HK-2 (cell line): ENCODE measurements around the gene ADCK1.
"Not testable (repeated sequence)": the region's sequence is repeated elsewhere in the genome, so short reads cannot be mapped to it uniquely, and the experiment has no call there.

ENCODE experiments used
- DNase-seq: peaks from one replicate; pipeline ENCODE4 v3.0.0-alpha.2; 2018; ENCODE audit not compliant: unreplicated experiment

ADCK1 gene

DNA sequence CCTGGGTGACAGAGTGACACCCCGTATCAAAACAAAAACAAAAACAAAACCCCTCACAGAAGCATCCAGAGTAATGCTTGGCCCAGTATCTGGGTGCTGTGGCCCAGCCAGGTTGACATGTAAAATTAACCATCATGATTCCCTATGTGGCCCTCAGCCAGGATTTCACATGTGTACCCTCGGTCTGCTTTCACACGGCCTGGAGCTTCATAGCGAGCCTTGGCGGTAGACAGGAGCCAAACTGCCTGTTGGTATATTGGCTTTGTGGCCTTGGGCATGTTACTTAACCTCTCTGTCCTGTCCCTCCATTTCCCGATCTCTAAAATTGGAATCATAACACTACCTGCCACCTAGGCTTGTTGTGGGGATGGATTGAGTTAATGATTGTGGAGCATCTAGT lies 65.5 kb downstream of the ADCK1 start:
- no peak for DNase-seq

GRCh38 chr14:77866932-77867331 lies 67.0 kb downstream of the ADCK1 start:
- DNase-seq = no peak

GRCh38 chr14:77867476-77867875 lies 67.6 kb downstream of the ADCK1 start:
- DNase-seq = no peak

DNA sequence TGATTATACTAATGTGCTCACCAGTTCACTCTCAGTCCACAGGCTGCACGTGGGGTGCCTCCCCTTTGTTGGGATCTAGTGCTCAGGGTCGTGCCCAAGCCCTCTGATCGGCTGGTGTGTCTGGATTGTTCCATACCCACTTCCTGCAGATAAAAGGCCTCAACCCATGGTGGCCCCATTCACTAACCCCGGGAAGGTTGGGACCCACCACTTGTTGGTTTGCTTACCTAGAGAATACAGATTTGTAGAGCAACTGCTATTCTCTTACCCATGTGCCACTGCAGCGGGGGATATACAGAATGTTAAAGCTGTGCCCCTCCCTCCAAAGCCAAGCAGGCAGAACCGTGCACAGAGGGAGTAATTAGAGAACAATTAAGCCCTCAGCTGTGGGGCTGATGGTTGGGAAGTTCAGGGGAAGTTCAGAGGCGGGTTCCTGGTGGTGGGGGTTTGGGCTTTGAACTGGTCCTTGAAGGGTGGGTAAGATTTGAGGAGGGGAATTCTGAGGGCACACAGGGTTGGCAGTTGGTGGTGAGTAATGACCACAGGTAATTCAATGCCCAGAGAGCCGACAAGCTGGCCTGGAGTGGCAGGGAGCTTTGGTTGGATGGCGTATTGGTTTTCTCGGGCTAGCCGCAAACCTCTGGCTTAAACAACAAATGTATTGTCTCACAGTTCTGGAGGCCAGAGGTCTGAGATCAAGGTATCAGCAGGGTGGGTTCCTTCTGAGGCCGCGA lies 68.8 kb downstream of the ADCK1 start:
- DNase-seq = peak; percentile 66

GRCh38 chr14:77869340-77869739 lies 69.4 kb downstream of the ADCK1 start:
- DNase-seq = no peak

GRCh38 chr14:77870646-77871045 lies 70.7 kb downstream of the ADCK1 start:
- no peak for DNase-seq

DNA sequence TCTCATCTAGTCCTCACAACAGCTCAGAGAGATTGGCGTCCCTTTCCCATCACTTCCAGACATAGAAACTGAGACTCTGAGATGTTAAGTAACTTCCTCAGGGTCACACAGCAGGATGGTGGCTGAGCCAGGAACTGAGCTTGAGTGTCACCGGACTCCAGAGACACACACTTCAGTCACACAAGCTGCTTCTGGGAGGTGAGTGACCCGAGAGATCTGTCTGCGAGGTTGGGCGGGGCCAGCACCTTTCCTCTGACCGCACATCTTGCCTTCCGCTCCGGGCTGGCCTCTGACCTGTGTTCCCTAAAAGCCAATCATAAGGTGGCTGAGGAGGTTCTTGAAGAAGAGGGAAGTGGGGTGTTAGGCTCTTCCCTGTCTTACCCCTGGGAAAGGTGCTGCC lies 72.2 kb downstream of the ADCK1 start:
- no peak for DNase-seq

DNA sequence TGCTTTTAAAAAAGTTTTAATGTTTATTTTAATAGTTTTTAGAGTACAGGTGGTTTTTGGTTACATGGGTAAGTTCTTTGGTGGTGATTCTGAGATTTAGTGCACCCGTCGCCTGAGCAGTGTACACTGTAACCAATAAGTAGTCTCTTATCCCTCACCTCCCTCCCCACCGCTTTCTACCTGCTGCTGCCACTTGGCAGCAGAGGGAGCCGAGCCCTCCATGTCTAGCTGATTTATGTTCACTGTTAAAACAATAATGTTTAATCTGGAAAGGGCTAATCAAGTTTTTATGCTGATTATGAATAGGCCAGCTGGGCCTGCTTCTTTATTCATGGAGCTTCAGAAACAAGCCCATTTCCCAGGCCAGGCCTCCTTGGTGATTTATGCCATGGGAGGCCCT lies 73.1 kb downstream of the ADCK1 start:
- no peak for DNase-seq

- no peak for DNase-seq
These were observed 78.9 kb downstream of the ADCK1 start for GRCh38 chr14:77878783-77879182.

DNA sequence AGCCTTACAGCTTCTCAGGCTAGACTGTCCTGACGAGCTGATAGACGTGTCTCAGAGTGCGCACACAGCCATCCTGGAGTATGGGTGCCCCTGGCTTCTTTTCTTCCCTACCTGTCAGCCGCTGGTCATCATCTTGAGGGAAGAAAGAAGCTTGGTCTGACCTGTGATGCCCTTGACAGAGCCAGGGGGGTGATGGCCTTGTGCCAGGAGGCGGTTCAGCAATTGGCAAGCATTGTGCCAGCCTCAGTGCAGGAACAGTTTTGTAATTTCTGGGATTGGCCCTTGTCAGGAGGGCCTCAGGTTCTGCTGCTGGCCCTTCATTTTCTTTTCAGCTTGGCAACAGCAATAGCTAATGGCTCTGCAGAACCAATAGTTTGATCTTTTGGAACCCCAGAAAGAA lies 80.1 kb downstream of the ADCK1 start:
- DNase-seq = no peak

GRCh38 chr14:77882098-77882497 lies 82.2 kb downstream of the ADCK1 start:
- DNase-seq = no peak

- no peak for DNase-seq
These were observed 82.7 kb downstream of the ADCK1 start for GRCh38 chr14:77882636-77883035.

DNA sequence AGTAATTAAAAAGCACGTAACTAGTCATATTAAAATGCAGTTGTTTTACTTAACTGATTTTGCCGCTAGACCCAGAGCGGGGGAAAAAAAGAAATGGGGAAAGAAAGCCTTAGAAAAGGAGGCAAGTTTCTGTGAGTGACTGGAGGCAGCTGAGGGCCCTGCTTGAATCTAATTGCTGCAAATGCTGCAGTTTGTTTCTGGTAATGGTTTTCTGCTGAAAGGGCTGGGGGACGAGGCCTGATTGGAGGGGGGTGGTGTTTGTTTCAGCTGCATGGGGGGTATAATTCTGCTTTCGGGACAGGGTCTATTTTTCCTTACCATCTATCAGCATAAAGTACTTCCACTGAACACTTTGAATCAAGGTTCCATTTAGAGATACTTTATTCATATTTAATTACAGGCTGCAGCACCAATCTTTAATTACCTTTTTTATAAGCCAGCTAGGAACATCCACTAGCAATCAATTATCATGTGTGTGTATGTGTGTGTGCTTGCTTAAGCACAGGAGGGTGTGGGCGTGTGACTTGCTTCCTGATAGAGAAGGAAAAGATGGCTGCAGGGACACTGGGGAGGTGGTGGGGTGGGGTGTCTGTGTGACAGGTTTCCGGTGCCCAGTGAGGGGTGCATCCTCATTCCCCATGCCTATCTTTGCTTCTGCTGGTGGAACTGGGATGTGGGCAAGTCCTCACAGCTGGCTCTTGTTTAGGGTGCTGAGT lies 83.4 kb downstream of the ADCK1 start:
- no peak for DNase-seq

DNA sequence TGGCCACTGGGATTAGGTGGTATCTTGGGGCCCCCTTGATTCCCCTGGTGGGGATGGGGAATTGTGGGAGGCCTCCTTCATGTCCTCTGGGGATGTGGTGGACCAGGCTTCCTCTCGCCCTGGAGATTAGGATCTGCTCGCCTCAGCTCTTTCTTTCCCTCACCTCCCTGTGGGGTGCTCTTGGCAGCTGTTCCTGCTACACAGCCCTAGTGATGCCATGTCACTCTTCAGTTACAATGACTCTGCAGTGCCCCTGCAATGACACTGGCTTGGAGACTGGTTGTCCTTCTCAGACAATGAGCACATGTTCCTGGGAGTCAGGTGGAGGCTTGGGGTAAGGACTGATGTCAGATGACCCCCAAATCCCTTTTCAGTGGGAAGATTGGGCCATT lies 83.9 kb downstream of the ADCK1 start:
- no peak for DNase-seq

DNA sequence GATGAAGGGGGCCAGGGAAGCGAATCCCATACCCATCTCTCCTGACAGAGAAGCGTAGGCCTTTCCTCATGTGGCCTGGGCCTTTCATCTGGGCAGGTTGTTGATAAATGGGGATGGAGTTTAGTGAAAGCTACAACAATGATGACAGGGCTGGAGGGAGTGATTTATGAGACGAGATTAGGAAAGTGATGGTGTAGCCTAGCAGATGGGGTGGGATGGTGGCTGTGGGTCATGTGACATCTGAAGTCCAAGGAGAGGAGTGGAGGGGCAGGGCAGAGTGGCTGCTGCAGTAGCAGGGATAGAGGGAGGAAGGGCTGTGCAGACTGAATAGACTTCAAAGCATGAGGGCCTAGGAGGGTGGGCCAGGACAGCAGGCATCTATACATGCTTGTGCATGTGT lies 85.5 kb downstream of the ADCK1 start:
- no peak for DNase-seq

DNA sequence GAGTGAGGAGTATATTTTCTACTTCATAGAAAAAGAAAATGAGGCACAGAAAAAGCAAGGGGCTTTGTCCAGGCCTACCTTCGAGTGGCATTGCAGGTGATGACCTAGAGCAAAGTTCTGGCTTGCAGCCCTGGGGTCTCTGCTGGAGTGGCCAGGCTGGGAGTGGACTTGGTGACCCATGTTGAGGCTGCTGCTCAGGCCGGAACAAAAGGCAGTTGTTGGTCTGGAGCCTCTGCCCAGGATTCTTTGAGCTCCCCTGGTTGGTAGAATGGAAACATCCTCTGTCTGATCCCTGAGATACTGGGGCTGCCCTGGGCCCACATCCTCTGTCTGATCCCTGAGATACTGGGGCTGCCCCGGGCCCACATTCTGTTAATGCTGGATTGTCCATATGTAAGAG lies 86.1 kb downstream of the ADCK1 start:
- DNase-seq = no peak

- DNase-seq = not testable (repeated sequence)
These were observed 89.0 kb downstream of the ADCK1 start for GRCh38 chr14:77888903-77889302.

- peak; percentile 4 for DNase-seq
These were observed 90.1 kb downstream of the ADCK1 start for GRCh38 chr14:77889971-77890442.

- DNase-seq = no peak
These were observed 91.0 kb downstream of the ADCK1 start for GRCh38 chr14:77890873-77891272.

DNA sequence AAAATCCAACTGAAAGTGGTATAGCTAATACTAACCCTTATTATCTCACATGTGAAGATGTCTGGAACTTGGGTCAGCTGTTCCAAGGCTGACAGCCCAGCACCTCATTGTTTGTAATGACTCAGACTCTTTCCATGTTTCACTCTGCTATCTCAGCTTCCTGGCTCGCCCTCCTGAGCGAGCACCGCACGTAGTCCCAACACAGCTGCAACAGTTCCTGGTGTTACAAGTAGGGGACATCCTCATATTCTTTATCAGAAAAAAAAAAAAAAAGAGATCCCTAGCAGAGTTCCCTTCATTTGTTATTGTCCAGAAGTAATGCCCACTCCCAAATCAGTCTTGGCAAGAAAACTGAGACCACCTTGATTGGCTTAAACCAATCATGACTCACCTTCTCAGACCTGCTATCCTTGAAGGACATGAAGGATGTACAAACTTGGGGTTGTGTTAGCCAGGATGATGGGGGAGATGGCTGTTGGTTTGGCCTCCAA lies 92.5 kb downstream of the ADCK1 start:
- DNase-seq = no peak

DNA sequence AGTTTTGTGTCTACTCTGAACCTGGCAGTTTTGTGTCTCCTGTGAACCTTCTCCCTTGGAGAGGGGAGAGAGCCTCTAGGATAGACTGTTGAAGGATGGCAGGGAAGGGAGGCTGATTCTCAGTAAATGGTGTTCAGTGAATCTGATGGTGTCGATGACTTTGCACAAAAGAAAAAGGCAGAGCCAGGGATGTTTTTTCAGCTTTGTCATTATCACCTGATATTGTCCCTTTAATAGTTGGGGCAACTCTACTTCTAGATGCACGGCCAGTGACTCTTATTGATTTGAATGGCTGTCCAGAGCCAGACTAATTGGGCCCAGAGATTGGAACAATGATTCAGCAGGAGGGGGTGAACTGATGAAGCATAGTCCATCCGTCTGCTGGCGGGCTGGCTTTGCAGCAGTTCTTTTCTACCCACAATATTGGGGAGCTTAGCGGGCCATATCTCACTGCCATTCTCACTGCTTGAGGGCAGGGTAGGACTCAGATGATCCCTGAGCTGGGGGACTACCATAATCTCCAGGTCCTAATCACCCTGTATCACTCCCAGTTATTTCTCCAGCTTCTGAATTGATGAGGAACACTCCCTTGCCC lies 93.1 kb downstream of the ADCK1 start:
- DNase-seq = no peak

DNA sequence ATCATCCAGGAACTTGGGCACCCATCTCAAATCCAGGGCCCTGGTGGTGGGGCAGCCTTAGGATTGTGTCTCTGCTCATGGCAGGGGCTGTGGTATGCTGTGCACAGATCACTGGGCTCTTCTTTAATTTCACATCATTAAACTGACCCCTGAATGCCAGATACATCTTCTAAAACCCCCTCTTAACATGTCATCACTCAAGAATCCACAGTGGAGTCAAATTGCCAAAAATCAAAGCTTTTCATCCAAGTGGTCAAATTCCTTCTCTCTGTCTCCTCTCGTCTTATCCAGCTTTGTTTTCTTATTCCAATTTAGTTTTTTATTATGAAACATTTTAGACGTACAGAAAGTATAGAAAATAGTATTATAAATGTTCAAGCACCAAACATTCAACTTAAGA lies 97.5 kb downstream of the ADCK1 start:
- DNase-seq = no peak

GRCh38 chr14:77902811-77903210 lies 102.9 kb downstream of the ADCK1 start:
- no peak for DNase-seq
